Measurements from ENCODE around the gene NEURL3.

NEURL3 gene

GRCh38 chr2:96539215-96539920 lies 34.2 kb upstream of the NEURL3 start:
- DNase-seq = no peak

DNA sequence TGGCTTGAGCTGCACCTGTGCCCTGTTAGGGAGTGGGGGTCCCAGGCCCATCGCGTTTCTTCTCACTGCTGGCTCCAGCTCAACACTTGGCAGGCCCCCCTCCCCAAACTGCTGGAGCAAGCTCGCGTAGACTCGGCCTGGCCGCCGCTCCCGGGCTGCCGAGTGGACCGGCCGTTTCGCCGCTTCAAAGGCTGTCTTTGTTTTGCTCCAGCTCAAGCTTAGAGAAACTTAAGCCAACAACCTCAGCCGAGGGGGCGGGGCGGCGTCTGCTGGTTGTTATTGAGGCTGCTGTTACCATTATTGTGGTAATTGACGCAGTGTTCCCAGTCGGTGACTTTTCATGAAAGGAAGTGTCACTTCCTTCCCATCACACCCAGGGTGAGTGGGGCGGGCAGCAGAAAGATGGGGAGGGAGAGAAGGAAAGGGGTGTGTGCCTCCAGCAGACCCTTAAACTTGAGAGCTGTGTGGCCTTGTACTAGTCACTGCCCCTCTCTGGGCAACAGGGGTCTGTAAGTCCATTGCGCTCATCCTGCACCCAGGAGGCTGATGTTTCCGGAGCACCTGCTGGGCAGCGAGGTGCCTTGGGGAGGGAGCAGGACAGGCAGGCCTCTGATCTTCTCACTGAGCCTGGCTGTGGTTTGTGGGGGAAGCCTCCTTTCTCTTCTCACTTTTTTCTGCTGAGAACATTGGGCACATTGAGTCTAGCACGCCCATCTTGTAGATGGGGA lies 33.5 kb upstream of the NEURL3 start:
- DNase-seq = no peak

DNA sequence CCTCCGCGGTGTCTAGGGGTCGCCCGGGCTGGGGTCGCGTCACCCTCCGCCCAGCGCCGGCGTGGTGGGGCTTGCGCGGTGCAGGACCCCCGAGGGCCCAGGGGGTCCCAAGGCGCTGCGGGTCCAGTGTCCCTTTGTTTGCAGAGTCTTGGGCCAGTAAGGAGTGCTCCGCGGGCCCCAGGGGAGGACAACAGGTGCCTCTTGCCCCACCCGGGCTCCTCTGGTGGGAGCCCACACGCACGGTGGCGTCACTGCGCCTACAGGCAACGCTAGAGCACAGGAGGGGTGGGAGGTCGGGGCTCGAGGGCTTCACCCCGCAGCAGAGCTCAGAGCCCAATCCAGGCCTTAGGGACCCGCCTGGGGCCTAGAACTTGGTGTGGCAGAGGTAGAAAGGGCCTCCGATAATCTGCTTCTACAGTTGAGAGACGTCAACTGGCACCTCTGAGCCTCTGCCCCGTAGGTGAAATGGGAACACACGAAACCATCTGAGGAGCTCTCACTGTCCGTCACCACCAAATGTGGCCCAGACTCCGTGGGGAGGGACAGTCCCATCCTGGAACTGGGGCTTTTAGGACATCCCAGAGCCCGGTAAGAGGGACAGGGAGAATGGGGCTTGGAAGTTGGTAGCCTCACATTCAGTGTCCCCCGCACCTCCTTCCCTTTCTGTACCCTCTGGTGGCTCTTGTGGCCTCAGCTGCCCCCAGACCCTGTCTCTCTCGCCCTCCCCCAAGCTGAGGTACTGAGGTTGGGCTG lies 32.8 kb upstream of the NEURL3 start:
- no peak for DNase-seq

- DNase-seq = no peak
Observed at GRCh38 chr2:96537066-96537733, 32.0 kb upstream of the NEURL3 start.

DNA sequence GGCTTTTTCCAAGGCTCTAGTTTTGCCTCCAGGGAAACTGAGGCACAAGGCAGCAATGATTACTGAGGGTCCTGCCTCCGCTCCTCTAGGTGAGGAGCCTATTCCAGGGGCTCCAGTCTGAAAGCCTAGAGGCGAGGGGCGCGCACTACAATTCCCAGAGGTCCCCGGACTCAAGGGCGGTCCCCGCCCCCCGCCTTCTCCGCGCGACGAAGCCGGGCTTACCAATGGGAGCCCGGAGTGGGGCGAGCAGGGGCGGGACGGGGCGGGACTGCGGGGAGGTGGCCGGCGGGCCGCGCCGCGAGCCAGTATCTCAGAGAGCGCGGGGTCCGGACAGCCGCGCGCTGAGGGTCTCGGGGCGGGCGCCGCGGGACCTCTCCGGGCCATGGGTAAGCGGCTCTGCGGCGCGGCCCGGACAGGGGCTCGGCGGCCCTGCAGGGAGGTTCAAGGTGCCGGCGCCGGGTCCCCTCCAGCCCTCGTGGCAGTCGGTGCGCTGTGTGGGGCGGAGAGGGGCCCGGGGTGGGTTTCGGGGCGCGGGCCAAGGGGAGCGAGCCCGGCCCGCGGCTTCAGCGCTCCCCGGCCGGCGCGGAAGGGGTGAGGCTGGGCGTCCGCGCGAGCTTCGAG lies 31.4 kb upstream of the NEURL3 start, which contains the start of gene ARID5A:
Gene ARID5A (plus strand): TSS at position 308 of the 621 bp plus-strand sequence. CDS start 75 bp downstream, at position 383.
- peak; percentile 61 for DNase-seq

- DNase-seq = no peak
Observed at GRCh38 chr2:96535331-96535730, 30.2 kb upstream of the NEURL3 start.

DNA sequence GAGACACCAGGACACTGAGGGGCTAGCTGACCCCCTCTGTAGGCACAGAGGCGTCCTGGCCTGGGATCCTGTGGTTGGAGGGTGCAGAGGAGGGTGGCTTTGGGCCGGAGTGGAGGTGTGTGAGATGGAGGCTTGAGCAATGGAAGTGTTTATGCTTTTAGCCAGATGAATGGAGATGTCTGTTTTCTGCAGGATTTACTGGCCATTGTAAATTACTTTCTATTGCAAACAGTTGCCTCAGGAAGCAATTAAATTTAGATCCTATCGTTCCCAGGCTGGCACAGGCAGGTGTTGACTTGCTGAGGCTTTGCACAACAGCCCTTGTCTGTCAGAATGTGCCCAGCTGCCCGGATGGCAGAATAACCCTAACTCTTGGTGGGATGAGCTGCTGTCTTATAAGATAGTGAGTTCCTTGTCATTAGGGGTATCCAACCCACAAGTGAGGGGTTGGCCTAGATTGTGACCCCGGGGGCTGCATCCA lies 29.6 kb upstream of the NEURL3 start:
- DNase-seq = no peak

DNA sequence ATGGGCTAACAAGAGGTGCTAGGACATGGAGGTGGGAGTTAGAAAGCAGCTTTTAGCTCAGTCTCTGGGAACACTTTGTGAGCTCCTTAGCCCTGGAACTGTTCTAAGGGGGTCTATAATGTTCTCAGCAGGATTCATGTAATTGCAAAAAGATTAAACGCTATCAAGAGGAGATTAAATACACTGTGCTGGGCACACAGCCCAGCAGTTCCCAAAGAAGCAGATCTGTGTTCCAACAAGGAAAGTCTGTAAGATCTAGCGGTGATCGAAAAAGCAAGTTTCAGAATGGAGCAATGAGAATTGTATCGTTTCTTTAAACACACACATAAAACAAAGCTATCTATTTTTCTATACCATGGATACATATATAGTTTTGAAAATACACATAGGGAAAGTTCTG lies 29.0 kb upstream of the NEURL3 start:
- no peak for DNase-seq

GRCh38 chr2:96533292-96534073 lies 28.3 kb upstream of the NEURL3 start:
- DNase-seq = no peak

DNA sequence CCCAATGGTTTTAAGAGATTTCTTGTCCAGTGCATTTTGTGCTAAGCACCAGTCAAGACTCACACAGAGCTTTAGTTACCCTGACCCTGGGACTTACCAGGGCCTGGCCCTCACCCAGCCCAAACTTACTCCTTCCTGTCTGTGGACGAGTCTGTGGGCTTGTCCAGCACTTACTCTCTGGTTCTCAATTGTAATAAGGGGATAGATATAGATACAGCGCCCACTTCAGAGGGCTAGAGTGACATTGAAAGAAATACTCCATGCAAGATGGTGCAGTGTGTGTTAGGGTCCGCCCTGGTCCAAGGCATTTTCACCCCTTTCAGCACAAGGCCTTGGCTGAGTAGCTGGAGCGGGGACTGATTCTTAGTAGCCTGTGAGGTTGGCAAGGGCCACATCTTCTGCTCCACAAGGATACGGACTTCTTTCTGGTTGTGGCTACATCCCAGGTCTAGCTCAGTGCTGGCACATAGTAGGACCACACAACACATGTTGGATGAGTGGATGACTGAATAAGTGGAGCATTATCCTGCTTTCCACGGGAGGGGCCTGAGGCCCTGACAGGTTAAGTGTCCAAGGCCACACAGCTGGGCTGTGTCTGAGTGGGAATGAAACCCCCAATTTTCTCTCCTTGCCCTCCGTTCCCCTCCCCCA lies 27.6 kb upstream of the NEURL3 start:
- no peak for DNase-seq

DNA sequence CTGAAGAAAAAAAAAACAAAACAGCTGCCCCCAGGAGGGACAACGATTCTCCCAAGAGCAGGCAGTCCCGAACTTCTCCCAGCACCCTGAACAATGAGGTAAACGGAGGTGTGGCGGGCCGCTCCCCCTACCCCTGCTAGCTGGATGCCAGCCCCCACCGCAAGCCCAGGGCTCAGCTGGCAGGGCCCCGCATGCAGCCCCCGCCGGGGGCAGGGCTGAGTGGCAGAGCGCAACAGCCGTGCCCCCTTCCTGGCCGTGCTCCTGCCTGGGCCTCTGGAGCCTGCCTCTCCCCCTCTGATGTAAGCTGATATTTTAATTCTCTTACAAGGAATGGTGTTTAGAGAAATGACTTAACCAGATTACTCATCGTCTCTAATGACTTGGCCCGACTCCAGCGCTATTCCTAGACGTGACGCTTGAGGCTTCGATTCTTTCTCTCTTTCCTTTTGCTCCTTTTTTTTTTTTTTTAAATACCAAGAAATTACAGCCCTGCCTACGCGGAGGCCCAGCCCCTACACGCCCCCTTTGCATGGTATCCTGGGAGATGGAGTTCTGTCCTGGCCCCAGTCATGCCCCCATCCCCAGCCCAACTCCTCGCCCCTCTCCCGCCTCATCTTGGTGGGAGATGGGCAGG lies 26.8 kb upstream of the NEURL3 start:
- peak; percentile 27 for DNase-seq

GRCh38 chr2:96531366-96531765 lies 26.2 kb upstream of the NEURL3 start:
- DNase-seq = no peak

GRCh38 chr2:96530474-96531357 lies 25.6 kb upstream of the NEURL3 start:
- DNase-seq = no peak

DNA sequence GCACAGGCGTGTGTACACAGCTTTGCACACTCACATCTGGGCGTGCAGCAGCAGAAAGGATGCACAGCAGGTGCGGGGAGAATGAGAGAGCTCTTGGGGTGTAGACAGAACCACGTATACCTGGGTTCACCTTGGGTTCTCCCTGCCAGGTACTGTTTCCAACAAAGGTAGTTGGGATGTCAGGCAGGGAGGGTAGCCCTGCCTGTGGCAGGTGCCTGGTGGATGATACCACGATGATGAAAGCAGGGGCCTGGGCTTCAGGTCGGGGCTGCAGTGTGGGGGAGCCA lies 24.9 kb upstream of the NEURL3 start:
- no peak for DNase-seq

- DNase-seq = no peak
Observed at GRCh38 chr2:96529376-96530143, 24.4 kb upstream of the NEURL3 start.

- no peak for DNase-seq
Observed at GRCh38 chr2:96528700-96529375, 23.7 kb upstream of the NEURL3 start.

DNA sequence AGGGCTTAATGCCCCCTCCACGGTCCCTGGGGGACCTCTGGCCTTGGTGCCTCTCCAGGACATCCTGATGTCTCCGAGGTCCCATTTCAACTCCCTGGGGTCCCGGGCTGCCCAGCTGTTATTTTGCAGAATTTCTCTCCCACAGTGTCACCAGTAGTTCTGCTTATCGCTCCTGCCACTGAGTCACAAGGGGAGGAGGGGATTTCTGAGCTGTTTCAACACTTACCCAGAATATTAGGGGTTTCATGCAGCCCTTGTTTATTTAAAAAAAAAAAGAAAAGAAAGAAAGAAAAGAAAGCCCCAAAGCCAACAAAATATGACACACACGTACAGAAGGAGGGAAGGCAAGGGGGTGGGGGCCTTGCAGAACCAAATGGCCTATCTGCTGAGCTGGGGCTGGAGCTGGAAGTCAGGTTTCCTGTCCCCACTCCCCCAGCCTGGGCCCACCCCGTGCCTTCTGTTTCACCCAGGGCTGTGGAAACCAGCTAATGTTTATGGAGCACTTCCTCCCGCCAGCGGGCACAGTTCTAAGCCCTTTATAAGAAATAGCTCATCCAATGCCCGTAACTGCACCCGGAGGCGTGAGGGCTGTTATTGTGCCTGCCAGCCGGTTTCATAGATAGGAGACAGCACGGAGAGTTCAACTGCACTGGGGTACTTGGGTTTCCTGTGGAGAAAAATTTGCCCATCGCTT lies 23.0 kb upstream of the NEURL3 start:
- no peak for DNase-seq
